GM12875 (cell line): ENCODE results near the gene BPIFB6.

Source experiments
- H3K4me3 ChIP-seq: one replicate; pipeline ENCODE4 v1.5.1; 2011; ENCODE audit warnings: low read depth, low read length, control low read depth
- CTCF ChIP-seq: IDR thresholded peaks from 2 replicates; pipeline ENCODE4 v1.5.1; 2011; ENCODE audit warnings: low read depth, mild to moderate bottlenecking, control low read depth, inconsistent platforms, low read length, moderate library complexity, borderline replicate concordance; ENCODE audit not compliant: insufficient read depth

BPIFB6 gene

GRCh38 chr20:33018169-33018931 lies 13.1 kb upstream of the BPIFB6 start:
- TF ChIP-seq CTCF: no peak

GRCh38 chr20:33019465-33020277 lies 11.8 kb upstream of the BPIFB6 start:
- no peak overlapping the region for H3K4me3 ChIP-seq
- TF ChIP-seq CTCF: no peak

More at GRCh38 chr20:33018169-33018931, 13.1 kb upstream of the BPIFB6 start:
- no peak overlapping the region for H3K4me3 ChIP-seq

GRCh38 chr20:33020278-33021161 lies 10.9 kb upstream of the BPIFB6 start:
- H3K4me3 ChIP-seq: no peak overlapping the region
- no peak for TF ChIP-seq CTCF

GRCh38 chr20:33021879-33022278 lies 9.6 kb upstream of the BPIFB6 start:
- H3K4me3 ChIP-seq: no peak overlapping the region
- TF ChIP-seq CTCF: no peak

GRCh38 chr20:33022289-33022688 lies 9.2 kb upstream of the BPIFB6 start:
- no peak overlapping the region for H3K4me3 ChIP-seq
- TF ChIP-seq CTCF: no peak

GRCh38 chr20:33022694-33023438 lies 8.6 kb upstream of the BPIFB6 start:
- no peak overlapping the region for H3K4me3 ChIP-seq
- TF ChIP-seq CTCF: no peak
